ENCODE data around the gene TRPM6.
"Not testable (repeated sequence)": the region's sequence is repeated elsewhere in the genome, so short reads cannot be mapped to it uniquely, and the experiment has no call there.

The TRPM6 gene

DNA sequence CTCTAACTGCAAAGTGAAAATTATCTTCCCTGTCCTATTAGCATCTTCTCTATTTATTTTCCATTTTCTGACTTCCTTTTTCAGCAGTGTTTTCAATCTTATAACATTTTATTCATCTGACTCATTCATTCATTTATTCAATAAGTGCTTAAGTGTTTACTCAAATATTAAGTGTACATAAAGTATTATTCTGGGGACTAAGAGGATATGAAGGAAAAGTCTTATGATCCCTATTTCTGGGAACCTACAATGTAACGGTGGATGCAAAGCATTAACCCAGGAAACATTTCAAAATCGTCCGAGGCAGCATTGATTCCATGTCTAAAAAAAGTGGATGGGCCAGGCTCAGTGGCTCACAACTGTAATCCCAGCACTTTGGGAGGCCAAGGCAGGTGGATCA is 19.4 kb upstream of the TRPM6 start:
- no peak for DNase-seq (ENCODE audit: extremely low spot score)
- ChIA-PET POLR2A (no interaction called here), CTCF (no interaction called here)
- TF ChIP-seq, protein P1, sequence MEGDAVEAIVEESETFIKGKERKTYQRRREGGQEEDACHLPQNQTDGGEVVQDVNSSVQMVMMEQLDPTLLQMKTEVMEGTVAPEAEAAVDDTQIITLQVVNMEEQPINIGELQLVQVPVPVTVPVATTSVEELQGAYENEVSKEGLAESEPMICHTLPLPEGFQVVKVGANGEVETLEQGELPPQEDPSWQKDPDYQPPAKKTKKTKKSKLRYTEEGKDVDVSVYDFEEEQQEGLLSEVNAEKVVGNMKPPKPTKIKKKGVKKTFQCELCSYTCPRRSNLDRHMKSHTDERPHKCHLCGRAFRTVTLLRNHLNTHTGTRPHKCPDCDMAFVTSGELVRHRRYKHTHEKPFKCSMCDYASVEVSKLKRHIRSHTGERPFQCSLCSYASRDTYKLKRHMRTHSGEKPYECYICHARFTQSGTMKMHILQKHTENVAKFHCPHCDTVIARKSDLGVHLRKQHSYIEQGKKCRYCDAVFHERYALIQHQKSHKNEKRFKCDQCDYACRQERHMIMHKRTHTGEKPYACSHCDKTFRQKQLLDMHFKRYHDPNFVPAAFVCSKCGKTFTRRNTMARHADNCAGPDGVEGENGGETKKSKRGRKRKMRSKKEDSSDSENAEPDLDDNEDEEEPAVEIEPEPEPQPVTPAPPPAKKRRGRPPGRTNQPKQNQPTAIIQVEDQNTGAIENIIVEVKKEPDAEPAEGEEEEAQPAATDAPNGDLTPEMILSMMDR (IDR thresholded peaks at IDR 0.05; ENCODE audit: control extremely low read depth, extremely low read depth, low read depth, missing control alignments) = no peak

DNA sequence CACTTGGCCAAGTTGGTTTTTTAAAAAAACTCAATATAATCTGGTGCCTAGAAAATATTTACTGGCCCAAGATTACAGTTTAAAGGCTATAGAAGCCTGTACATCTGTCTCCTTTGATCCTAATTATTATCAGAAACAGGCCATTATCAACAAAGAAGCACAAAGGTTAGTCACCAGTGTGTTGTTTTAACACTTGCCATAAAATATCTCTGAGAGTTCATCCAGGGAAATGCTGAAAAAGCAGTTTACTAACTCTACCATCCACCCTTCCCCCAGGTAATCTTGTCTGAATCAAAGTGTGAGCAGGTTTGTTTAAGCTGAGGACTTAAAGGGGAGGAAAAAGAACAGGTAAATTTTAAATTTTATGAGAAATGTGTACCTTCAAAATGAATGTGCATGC is 13.3 kb upstream of the TRPM6 start:
- DNase-seq (ENCODE audit: extremely low spot score) = no peak
- ChIA-PET POLR2A (no interaction called here), CTCF (no interaction called here)
- TF ChIP-seq, protein P1 (IDR thresholded peaks at IDR 0.05; ENCODE audit: control extremely low read depth, extremely low read depth, low read depth, missing control alignments) = no peak

DNA sequence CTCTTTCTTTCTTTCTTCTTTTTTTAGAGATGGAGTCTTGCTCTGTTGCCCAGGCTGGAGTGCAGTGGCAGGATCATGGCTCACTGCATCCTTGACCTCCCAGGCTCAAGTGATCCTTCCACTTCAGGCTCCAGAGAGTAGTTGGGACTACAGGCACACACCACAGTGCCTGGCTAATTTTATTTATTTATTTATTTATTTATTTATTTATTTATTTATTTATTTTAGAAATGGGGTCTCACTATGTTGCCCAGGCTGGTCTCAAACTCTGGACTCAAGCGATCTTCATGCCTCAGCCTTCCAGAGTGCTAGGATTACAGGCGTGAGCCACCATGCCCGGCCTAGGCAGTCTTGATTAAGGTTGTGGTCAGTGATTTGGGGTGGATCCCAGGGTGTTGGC is 728 bp upstream of the TRPM6 start:
- POLR2A ChIA-PET; CTCF ChIA-PET; DNase-seq (ENCODE audit: extremely low spot score): not testable (repeated sequence)

DNA sequence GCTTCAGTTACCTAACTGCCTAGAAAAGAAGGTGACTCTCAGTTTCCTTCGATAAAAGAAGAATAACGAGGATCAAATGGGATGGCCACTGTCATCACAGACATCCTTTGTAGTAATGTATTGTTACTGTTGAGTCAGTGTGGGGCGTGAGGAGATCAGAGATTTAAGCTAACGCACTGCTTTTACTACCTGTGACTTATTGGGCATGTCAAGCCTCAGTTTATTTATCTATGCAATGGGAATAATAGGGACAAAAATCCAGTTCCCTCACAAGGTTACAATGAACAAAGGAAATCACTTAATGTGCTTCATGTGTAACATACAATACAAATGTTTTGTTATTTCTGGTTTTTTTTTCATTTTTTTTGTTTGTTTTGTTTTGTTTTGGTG is 255 bp upstream of the TRPM6 start:
- TF ChIP-seq, protein P1 (IDR thresholded peaks at IDR 0.05; ENCODE audit: control extremely low read depth, extremely low read depth, low read depth, missing control alignments) = no peak
- POLR2A ChIA-PET = no interaction called here
- CTCF ChIA-PET = interaction anchor here (1.1 kb wide), 1 partner anchor 115 kb away, joined by 3 read pairs; no protein-coding TSS in a partner anchor
- DNase-seq (ENCODE audit: extremely low spot score) = no peak

DNA sequence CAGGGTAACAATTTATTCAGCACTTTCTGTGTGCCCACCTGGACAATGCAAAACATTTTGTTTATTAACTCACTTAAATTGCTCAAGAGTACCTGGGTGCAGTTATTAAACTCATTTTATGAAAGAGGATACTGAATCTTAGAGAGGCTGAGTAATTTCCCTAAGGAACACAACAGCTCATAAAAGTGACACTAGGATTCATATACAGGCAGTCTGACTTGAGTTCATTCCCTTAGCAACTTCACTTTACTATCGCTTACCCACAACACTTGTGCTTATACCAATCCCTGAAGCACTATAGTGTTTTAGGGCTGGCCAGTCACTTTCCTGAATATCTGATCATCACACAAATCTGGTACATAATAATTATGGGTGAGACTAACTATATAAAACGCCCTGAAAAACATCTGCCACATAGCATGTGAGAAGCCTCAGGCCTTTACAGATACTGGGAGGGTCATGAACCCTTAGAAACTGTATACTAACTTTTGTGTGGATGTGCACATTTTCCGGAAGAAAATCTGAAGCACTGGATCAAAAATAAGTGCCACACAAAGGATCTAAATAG is 11.3 kb downstream of the TRPM6 start:
- no peak for DNase-seq (ENCODE audit: extremely low spot score)
- TF ChIP-seq, protein P1 (IDR thresholded peaks at IDR 0.05; ENCODE audit: control extremely low read depth, extremely low read depth, low read depth, missing control alignments) = no peak
- CTCF ChIA-PET = no interaction called here
- POLR2A ChIA-PET = no interaction called here

DNA sequence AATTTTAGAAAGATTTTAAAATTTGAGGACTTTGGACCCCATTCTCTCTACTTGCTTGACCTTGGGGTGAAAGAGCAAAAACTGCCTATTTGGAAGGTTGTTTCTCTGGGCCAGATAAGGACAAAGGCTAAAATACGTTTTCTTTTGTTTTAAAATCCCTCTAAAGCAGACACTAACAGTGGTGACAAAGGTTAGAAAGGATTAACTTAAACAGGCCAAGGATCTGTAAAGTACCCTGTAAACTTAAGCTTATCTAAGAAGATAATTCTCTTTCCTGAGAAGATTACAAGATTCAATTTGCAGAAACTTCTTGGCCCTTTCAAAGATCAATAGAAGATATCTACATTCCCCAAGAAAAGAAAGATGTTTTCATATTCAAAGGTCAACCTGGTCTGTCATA is 12.1 kb downstream of the TRPM6 start:
- TF ChIP-seq, protein P1 (IDR thresholded peaks at IDR 0.05; ENCODE audit: control extremely low read depth, extremely low read depth, low read depth, missing control alignments) = no peak
- DNase-seq (ENCODE audit: extremely low spot score) = no peak
- ChIA-PET POLR2A (no interaction called here), CTCF (no interaction called here)

DNA sequence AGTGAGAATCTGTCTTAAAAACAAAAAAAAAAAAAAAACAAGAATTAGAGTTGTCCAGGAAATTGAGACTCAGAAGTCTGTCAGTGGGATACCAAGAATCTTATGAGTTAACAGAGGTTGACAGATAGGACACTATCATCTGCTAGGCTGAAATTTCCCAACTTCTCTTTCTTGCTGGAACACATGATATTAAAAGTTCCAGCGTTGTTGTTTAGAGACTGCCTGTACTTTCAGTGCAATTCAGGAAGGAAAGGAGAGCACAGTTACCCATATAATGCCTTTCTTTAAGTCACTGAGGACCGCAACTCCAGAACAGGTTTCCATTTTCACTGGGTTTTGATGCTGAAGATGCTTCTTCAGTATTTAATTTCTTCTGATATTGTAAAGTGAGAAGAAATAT is 13.5 kb downstream of the TRPM6 start:
- ChIA-PET POLR2A (no interaction called here), CTCF (no interaction called here)
- TF ChIP-seq, protein P1 (IDR thresholded peaks at IDR 0.05; ENCODE audit: control extremely low read depth, extremely low read depth, low read depth, missing control alignments) = no peak
- DNase-seq (ENCODE audit: extremely low spot score) = no peak

Data from GM10248 (cell line).